Measurements from ENCODE around the gene ABCA12. TPM values are rescaled to one million over a fixed set of nuclear protein-coding genes. Genes with fewer than 3 reads are reported as not detected.

Gene ABCA12
- polyA plus RNA-seq, 2 of the 4 experiments (the other 2 are of a cell fraction) = 0.32 to 1.1 TPM

DNA sequence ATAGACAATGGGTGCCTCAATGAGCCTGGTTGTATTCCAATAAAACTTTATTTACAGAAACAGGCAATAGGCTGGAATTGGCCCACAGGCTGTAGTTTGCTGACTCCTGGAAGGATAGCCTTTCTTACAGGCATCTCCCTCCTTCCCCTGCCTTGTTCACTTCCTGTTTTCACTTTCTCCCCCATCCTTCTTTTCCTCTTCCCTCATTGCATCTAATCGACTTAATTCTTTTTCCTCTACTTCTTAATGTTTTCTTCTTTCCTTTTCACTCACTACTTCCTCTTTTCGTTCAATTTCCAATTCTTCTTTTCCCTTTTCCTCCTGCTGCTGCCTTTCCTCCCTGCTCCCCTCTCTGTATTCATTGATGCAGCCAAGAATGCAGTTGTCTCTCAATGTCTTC, 70.0 kb downstream of the ABCA12 start:
- Histone ChIP-seq H3K4me2 (no peak overlapping the region), H3K4me3 (no peak overlapping the region), H3K4me1 (no peaks in the 10 kb centered on the region), H3K27ac (no peak overlapping the region), H3K9me3 (no peaks in the 10 kb centered on the region)
- FAIRE-seq (no peak), DNase-seq (ENCODE audit: low read depth in 1 of 2, low spot score in 1 of 2) (no peak), ATAC-seq (no peak)
- 14% methylated on average over 2 of the region's 2 CpGs for WGBS (ENCODE audit: missing lambda C conversion rate)
- POLR2A ChIA-PET = no interaction called here
- TF ChIP-seq PHF8 (IDR thresholded peaks at IDR 0.05; ENCODE audit: borderline replicate concordance, low read depth) = no peak
- no peak for TF ChIP-seq NR3C1 (IDR thresholded peaks at IDR 0.05)
- TF ChIP-seq EHMT2 (IDR thresholded peaks at IDR 0.05; ENCODE audit: low read depth) = no peak
- TF ChIP-seq POLR2AphosphoS2 (conservative IDR thresholded peaks at IDR 0.05; ENCODE audit: low read length) = no peak
- no peak for TF ChIP-seq MYC (IDR thresholded peaks at IDR 0.05; ENCODE audit: borderline replicate concordance, low read length)
- TF ChIP-seq FOXS1 (CRISPR knock-in tag; IDR thresholded peaks at IDR 0.05) = no peak
- no peak for TF ChIP-seq HEYL (CRISPR knock-in tag; IDR thresholded peaks at IDR 0.05)
- TF ChIP-seq SMC3 (IDR thresholded peaks at IDR 0.05) = no peak
- TF ChIP-seq CHD2 (IDR thresholded peaks at IDR 0.05; ENCODE audit: low read length, partially characterized antibody) = no peak
- TF ChIP-seq, protein P1, sequence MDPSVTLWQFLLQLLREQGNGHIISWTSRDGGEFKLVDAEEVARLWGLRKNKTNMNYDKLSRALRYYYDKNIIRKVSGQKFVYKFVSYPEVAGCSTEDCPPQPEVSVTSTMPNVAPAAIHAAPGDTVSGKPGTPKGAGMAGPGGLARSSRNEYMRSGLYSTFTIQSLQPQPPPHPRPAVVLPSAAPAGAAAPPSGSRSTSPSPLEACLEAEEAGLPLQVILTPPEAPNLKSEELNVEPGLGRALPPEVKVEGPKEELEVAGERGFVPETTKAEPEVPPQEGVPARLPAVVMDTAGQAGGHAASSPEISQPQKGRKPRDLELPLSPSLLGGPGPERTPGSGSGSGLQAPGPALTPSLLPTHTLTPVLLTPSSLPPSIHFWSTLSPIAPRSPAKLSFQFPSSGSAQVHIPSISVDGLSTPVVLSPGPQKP (IDR thresholded peaks at IDR 0.05; ENCODE audit: low read depth, low read length) = no peak
- TF ChIP-seq, protein P2, sequence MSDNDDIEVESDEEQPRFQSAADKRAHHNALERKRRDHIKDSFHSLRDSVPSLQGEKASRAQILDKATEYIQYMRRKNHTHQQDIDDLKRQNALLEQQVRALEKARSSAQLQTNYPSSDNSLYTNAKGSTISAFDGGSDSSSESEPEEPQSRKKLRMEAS (IDR thresholded peaks at IDR 0.05) = no peak
- TF ChIP-seq, protein P3, sequence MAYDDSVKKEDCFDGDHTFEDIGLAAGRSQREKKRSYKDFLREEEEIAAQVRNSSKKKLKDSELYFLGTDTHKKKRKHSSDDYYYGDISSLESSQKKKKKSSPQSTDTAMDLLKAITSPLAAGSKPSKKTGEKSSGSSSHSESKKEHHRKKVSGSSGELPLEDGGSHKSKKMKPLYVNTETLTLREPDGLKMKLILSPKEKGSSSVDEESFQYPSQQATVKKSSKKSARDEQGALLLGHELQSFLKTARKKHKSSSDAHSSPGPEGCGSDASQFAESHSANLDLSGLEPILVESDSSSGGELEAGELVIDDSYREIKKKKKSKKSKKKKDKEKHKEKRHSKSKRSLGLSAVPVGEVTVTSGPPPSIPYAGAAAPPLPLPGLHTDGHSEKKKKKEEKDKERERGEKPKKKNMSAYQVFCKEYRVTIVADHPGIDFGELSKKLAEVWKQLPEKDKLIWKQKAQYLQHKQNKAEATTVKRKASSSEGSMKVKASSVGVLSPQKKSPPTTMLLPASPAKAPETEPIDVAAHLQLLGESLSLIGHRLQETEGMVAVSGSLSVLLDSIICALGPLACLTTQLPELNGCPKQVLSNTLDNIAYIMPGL (CRISPR knock-in tag; IDR thresholded peaks at IDR 0.05; ENCODE audit: borderline replicate concordance) = no peak
- TF ChIP-seq NPAS2 (CRISPR knock-in tag; IDR thresholded peaks at IDR 0.05; ENCODE audit: borderline replicate concordance) = no peak
- TF ChIP-seq NFE2L2 (conservative IDR thresholded peaks at IDR 0.05; ENCODE audit: low read length) = no peak
- TF ChIP-seq RFX5 (IDR thresholded peaks at IDR 0.05) = no peak
- TF ChIP-seq HOXB5 (CRISPR knock-in tag; IDR thresholded peaks at IDR 0.05) = no peak
- TF ChIP-seq EP300 (IDR thresholded peaks at IDR 0.05) = no peak
- no peak for TF ChIP-seq EHF (CRISPR knock-in tag; IDR thresholded peaks at IDR 0.05)
- no peak for TF ChIP-seq CEBPB (IDR thresholded peaks at IDR 0.05)
- TF ChIP-seq KDM5A (IDR thresholded peaks at IDR 0.05) = no peak
- CTCF ChIA-PET = no interaction called here

DNA sequence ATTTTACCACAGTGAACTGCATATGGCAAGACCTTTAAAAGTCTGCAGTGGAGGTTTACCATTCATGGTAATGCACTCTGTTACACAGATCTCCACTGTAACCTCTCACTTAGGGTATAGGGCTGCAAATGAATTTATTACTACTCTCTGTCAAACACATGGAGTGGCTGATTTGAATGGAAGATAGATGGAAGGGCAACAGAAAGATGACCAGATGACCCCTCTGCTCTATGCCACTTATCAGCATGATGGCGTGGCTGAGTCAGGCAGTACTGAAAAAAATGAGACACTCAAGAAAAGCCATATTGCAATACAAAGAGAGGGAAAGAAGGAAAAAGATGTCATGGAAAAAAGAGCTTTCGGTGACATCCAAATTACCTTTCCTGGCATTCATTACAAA, 72.3 kb downstream of the ABCA12 start:
- TF ChIP-seq EHMT2 (IDR thresholded peaks at IDR 0.05; ENCODE audit: low read depth) = no peak
- no peak for TF ChIP-seq RFX5 (IDR thresholded peaks at IDR 0.05)
- TF ChIP-seq CEBPB (IDR thresholded peaks at IDR 0.05) = no peak
- TF ChIP-seq, protein P4, sequence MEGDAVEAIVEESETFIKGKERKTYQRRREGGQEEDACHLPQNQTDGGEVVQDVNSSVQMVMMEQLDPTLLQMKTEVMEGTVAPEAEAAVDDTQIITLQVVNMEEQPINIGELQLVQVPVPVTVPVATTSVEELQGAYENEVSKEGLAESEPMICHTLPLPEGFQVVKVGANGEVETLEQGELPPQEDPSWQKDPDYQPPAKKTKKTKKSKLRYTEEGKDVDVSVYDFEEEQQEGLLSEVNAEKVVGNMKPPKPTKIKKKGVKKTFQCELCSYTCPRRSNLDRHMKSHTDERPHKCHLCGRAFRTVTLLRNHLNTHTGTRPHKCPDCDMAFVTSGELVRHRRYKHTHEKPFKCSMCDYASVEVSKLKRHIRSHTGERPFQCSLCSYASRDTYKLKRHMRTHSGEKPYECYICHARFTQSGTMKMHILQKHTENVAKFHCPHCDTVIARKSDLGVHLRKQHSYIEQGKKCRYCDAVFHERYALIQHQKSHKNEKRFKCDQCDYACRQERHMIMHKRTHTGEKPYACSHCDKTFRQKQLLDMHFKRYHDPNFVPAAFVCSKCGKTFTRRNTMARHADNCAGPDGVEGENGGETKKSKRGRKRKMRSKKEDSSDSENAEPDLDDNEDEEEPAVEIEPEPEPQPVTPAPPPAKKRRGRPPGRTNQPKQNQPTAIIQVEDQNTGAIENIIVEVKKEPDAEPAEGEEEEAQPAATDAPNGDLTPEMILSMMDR (IDR thresholded peaks at IDR 0.05) = no peak
- TF ChIP-seq MYC (IDR thresholded peaks at IDR 0.05; ENCODE audit: borderline replicate concordance, low read length) = no peak
- TF ChIP-seq JUNB (IDR thresholded peaks at IDR 0.05) = no peak
- TF ChIP-seq, protein P5, sequence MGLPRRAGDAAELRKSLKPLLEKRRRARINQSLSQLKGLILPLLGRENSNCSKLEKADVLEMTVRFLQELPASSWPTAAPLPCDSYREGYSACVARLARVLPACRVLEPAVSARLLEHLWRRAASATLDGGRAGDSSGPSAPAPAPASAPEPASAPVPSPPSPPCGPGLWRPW (IDR thresholded peaks at IDR 0.05) = no peak
- TF ChIP-seq CHD2 (IDR thresholded peaks at IDR 0.05; ENCODE audit: low read length, partially characterized antibody) = no peak
- TF ChIP-seq FOXS1 (CRISPR knock-in tag; IDR thresholded peaks at IDR 0.05) = no peak
- TF ChIP-seq NR3C1 (IDR thresholded peaks at IDR 0.05) = no peak
- no peak for TF ChIP-seq HDAC2 (IDR thresholded peaks at IDR 0.05)
- TF ChIP-seq HOXB13 (CRISPR knock-in tag; IDR thresholded peaks at IDR 0.05; ENCODE audit: low read depth) = no peak
- TF ChIP-seq MAFK (IDR thresholded peaks at IDR 0.05; ENCODE audit: partially characterized antibody) = no peak
- TF ChIP-seq MAZ (IDR thresholded peaks at IDR 0.05; ENCODE audit: borderline replicate concordance, low read depth, low read length) = no peak
- POLR2A ChIA-PET = no interaction called here

More for the DNA sequence above, 72.3 kb downstream of the ABCA12 start:
- no peaks in the 10 kb centered on the region for H3K9me3 ChIP-seq
- H3K4me2 ChIP-seq = no peak overlapping the region
- no peak overlapping the region for H3K4me3 ChIP-seq
- H3K27ac ChIP-seq = no peak overlapping the region
- H3K4me1 ChIP-seq = no peaks in the 10 kb centered on the region
- FAIRE-seq (no peak), DNase-seq (ENCODE audit: low read depth in 1 of 2, low spot score in 1 of 2) (no peak), ATAC-seq (no peak)
- WGBS (ENCODE audit: missing lambda C conversion rate) = 65% methylated on average over 2 of the region's 2 CpGs
- CTCF ChIA-PET = no interaction called here
